Lung (tissue), 12 donors: ENCODE results near the gene TRPV5. TPM values are rescaled to one million over a fixed set of nuclear protein-coding genes. Genes with fewer than 3 reads are reported as not detected.

Experiments
- ATAC-seq: fragments of 200-7000 bp; cut with Tn5 transposase; one replicate; pipeline ENCODE4 v1.9.1; 2020; ENCODE audit warnings: moderate number of reproducible peaks; ENCODE audit not compliant: insufficient read depth, low FRiP score
- DNase-seq, 3 donors: peaks; one replicate each; pipeline ENCODE4 v3.0.0-alpha.2; 2013 to 2017
- H3K27ac ChIP-seq, 2 donors: one replicate each; pipeline ENCODE4 v1.5.1; 2013; ENCODE audit warnings: mild to moderate bottlenecking in 2 of 2, moderate library complexity in 2 of 2, control low read depth in 1 of 2, inconsistent platforms in 1 of 2, low read depth in 1 of 2, low read length in 1 of 2
- H3K27me3 ChIP-seq, 3 donors: one replicate each; pipeline ENCODE4 v1.5.1; 2013; ENCODE audit warnings: low read length in 2 of 3; ENCODE audit not compliant: control insufficient read depth in 3 of 3, insufficient read depth in 3 of 3
- H3K36me3 ChIP-seq, 4 donors: one replicate each; pipeline ENCODE4 v1.5.1; 2013; ENCODE audit warnings: low read length in 4 of 4, mild to moderate bottlenecking in 1 of 4, moderate library complexity in 1 of 4; ENCODE audit not compliant: control insufficient read depth in 4 of 4, insufficient read depth in 4 of 4
- H3K4me1 ChIP-seq, 5 donors: one replicate each; pipeline ENCODE4 v1.5.1; 2013; ENCODE audit warnings: low read length in 5 of 5, mild to moderate bottlenecking in 2 of 5, moderate library complexity in 1 of 5; ENCODE audit not compliant: control insufficient read depth in 5 of 5, insufficient read depth in 5 of 5
- H3K4me3 ChIP-seq: one replicate; pipeline ENCODE4 v1.5.1; 2013; ENCODE audit warnings: mild to moderate bottlenecking, control low read depth, moderate library complexity
- H3K9ac ChIP-seq, 2 donors: one replicate each; pipeline ENCODE4 v1.5.1; 2013; ENCODE audit warnings: low read length in 2 of 2, control low read depth in 1 of 2; ENCODE audit not compliant: insufficient read depth in 1 of 2
- H3K9me3 ChIP-seq, 4 donors: one replicate each; pipeline ENCODE4 v1.5.1; 2013; ENCODE audit warnings: low read length in 3 of 4, mild to moderate bottlenecking in 1 of 4, moderate library complexity in 1 of 4; ENCODE audit not compliant: control insufficient read depth in 4 of 4, insufficient read depth in 3 of 4
- WGBS, 2 donors: extraction: QIAGEN DNeasy Blood & Tissue Kit; methylation state at CpG; one replicate each; pipeline ENCODE4 v1.1.7; 2013; 5-methylcytosine and 5-hydroxymethylcytosine counted together
- polyA plus RNA-seq, 2 donors: library from polyadenylated mRNA; stranded (reverse); fragments of 200-250 nt; gene quantifications; one replicate each; pipeline ENCODE4 v1.2.1, GENCODE V29; 2013
- total RNA-seq, 2 donors: library from RNA; depleted of rRNA in 1 of 2; stranded (reverse); fragments of >200 nt in 1 of 2; gene quantifications; one replicate each; pipeline ENCODE4 v1.2.1, GENCODE V29; 2014 to 2021
- TF ChIP-seq, protein P1 (sequence below): IDR thresholded peaks from 2 replicates; pipeline ENCODE4 v1.5.1; 2012; ENCODE audit warnings: mild to moderate bottlenecking; ENCODE audit errors: control extremely low read depth, extremely low read depth
- donor health status: control.
- donor health status: control.
- donor health status: Bipolar disorder and iron deficiency.
- donor health status: healthy.
- donor health status: DM: yes; HTN: yes; CAD: no.

Gene TRPV5
- total and polyA plus RNA-seq, 4 donors = 0.05 TPM; not detected in 3

DNA sequence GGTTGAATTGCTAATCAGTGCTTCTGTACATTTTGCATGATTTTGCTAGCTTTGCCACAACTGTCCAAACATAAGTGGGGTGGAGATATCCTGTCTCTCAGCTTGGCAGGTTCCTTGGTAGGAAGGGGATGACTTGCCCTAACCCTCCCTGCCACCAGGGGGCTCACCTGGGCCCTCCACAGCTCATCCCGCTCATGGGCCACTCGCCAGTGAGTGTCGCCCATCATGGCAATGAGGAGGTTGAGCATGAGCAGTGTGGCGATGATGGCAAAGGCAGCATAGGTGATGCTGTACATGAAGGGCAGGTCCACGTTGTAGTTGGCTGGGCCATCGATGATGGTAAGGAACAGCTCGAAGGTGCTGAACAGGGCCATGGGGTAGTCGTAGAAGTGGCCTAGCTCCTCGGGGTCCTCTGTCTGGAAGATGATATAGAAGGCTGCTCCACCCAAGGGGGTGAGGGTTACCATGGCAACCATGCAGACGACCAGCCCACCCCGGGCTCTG lies 60.2 kb downstream of the TRPV5 start:
- no peaks in the 10 kb centered on the region for H3K4me1 ChIP-seq
- DNase-seq = peak in 1 of 3 donors; percentile 12
- no peaks in the 10 kb centered on the region for H3K9me3 ChIP-seq
- TF ChIP-seq, protein P1, sequence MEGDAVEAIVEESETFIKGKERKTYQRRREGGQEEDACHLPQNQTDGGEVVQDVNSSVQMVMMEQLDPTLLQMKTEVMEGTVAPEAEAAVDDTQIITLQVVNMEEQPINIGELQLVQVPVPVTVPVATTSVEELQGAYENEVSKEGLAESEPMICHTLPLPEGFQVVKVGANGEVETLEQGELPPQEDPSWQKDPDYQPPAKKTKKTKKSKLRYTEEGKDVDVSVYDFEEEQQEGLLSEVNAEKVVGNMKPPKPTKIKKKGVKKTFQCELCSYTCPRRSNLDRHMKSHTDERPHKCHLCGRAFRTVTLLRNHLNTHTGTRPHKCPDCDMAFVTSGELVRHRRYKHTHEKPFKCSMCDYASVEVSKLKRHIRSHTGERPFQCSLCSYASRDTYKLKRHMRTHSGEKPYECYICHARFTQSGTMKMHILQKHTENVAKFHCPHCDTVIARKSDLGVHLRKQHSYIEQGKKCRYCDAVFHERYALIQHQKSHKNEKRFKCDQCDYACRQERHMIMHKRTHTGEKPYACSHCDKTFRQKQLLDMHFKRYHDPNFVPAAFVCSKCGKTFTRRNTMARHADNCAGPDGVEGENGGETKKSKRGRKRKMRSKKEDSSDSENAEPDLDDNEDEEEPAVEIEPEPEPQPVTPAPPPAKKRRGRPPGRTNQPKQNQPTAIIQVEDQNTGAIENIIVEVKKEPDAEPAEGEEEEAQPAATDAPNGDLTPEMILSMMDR = no peak
- ATAC-seq = no peak
- H3K27me3 ChIP-seq = no peaks in the 10 kb centered on the region
- H3K36me3 ChIP-seq = peaks cover 0 to 2% (median 0%) of the 10 kb centered on the region in 4 donors
- no peak overlapping the region for H3K27ac ChIP-seq
- WGBS, 2 donors = 76 to 81% methylated on average over 11 of the region's 11 CpGs
- H3K4me3 ChIP-seq = no peak overlapping the region
- H3K9ac ChIP-seq = no peak overlapping the region

- TF ChIP-seq, protein P1 = no peak
- DNase-seq (peak in 1 of 3 donors; percentile 4), ATAC-seq (no peak)
- no peaks in the 10 kb centered on the region for H3K9me3 ChIP-seq
- H3K27me3 ChIP-seq = peaks cover 0 to 3% (median 0%) of the 10 kb centered on the region in 3 donors
- H3K4me1 ChIP-seq = no peaks in the 10 kb centered on the region
- peaks cover 0 to 2% (median 0%) of the 10 kb centered on the region in 4 donors for H3K36me3 ChIP-seq
- WGBS, 2 donors = 79 to 87% methylated on average over 13 to 15 of the region's 15 CpGs
- H3K4me3 ChIP-seq = no peak overlapping the region
- no peak overlapping the region for H3K27ac ChIP-seq
- no peak overlapping the region for H3K9ac ChIP-seq
Observed at GRCh38 chr7:142872106-142872675, 61.4 kb downstream of the TRPV5 start.

DNA sequence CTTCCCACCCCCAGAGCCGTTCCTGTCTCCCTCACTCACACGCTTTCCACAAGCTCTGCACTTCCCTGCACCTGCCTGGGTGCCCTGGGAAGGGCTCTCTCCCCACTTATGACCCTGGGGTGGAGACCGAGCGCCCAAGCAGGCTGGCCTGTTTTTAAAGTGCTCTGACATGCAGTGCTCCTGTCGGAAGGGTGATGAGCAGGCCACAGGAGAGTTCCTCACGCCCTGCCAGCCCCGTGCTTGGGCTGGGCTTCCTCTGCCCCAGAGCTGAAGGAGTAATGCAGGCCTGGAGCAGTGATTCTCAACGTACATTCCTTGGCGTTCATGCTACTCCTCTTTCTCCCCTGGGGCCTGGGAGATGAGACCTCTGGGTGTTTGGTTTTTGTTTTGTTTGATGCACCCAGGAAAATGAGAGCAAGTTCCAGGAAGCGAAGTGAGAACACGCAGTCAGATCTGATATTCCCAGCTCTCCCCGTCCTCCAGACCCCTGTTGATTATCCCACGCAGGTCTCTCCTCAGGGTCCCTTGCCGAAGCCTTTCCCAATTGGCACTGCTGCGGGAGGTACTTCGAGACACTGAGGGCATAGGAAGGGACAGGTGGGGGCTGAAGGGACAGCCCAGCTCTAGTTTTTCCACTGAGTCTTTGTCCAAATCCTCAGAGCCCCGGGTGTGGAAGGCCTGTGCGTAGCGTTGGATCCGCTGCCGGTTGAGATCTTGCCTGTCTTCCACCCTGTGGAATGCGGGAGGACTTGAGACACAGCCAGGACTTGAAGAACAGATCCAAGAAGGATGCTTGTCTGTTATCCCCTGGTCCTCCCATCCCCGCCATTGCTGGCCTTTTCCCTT lies 62.1 kb downstream of the TRPV5 start:
- Histone ChIP-seq H3K9ac (no peak overlapping the region), H3K4me3 (no peak overlapping the region), H3K36me3 (peaks cover 0 to 2% (median 0%) of the 10 kb centered on the region in 4 donors), H3K9me3 (no peaks in the 10 kb centered on the region), H3K4me1 (no peaks in the 10 kb centered on the region), H3K27ac (no peak overlapping the region), H3K27me3 (peaks cover 0 to 3% (median 0%) of the 10 kb centered on the region in 3 donors)
- 89 to 94% methylated on average over 23 of the region's 23 CpGs for WGBS, 2 donors
- TF ChIP-seq, protein P1 = no peak
- ATAC-seq (no peak), DNase-seq (no peak)
